ENCODE results near the gene SETD7. TPM values are rescaled to one million over a fixed set of nuclear protein-coding genes. Genes with fewer than 3 reads are reported as not detected.
A peak's percentile ranks its signal among the peaks of the same experiment; 100 is the strongest.

SETD7 gene
- total RNA-seq, 4 donors from 2014 or later = 38.9 to 80.6 (median 59.3) TPM

DNA sequence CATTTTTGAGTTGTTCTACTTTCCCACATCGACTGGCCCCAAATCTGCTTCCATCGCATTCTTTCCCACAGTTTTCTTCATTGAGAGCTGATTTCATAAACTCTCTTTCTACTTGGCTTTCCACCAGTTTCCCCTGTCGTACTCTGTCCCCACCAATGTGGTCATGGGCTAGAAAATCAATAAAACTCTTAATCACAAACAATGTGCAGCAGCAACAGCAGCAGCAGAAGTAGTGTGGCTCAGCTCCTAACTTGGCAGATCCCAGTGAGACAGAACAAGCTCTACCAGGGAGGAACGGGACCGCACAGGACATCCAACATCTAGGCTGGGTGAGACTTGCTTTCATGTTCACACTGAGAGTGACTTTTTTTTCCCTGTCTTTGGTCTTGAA lies 3.1 kb upstream of the SETD7 start:
- intact Hi-C loops (cut with DNase I; ENCODE audit: low total_unique reads) = loop anchor here (10.0 kb wide), 1 partner anchor 104 kb away; the partner anchor contains the start of gene RAB33B
- Histone ChIP-seq H3K4me3 (no peak overlapping the region), H3K9me3 (no peaks in the 10 kb centered on the region), H3K27ac (peak overlapping the region; percentile 33 to 44), H3K4me1 (no peaks in the 10 kb centered on the region), H3K27me3 (no peaks in the 10 kb centered on the region), H3K36me3 (no peaks in the 10 kb centered on the region)
- TF ChIP-seq POLR2A (IDR thresholded peaks at IDR 0.05) = no peak
- TF ChIP-seq, protein P1, sequence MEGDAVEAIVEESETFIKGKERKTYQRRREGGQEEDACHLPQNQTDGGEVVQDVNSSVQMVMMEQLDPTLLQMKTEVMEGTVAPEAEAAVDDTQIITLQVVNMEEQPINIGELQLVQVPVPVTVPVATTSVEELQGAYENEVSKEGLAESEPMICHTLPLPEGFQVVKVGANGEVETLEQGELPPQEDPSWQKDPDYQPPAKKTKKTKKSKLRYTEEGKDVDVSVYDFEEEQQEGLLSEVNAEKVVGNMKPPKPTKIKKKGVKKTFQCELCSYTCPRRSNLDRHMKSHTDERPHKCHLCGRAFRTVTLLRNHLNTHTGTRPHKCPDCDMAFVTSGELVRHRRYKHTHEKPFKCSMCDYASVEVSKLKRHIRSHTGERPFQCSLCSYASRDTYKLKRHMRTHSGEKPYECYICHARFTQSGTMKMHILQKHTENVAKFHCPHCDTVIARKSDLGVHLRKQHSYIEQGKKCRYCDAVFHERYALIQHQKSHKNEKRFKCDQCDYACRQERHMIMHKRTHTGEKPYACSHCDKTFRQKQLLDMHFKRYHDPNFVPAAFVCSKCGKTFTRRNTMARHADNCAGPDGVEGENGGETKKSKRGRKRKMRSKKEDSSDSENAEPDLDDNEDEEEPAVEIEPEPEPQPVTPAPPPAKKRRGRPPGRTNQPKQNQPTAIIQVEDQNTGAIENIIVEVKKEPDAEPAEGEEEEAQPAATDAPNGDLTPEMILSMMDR (IDR thresholded peaks at IDR 0.05) = no peak
- no peak for DNase-seq

DNA sequence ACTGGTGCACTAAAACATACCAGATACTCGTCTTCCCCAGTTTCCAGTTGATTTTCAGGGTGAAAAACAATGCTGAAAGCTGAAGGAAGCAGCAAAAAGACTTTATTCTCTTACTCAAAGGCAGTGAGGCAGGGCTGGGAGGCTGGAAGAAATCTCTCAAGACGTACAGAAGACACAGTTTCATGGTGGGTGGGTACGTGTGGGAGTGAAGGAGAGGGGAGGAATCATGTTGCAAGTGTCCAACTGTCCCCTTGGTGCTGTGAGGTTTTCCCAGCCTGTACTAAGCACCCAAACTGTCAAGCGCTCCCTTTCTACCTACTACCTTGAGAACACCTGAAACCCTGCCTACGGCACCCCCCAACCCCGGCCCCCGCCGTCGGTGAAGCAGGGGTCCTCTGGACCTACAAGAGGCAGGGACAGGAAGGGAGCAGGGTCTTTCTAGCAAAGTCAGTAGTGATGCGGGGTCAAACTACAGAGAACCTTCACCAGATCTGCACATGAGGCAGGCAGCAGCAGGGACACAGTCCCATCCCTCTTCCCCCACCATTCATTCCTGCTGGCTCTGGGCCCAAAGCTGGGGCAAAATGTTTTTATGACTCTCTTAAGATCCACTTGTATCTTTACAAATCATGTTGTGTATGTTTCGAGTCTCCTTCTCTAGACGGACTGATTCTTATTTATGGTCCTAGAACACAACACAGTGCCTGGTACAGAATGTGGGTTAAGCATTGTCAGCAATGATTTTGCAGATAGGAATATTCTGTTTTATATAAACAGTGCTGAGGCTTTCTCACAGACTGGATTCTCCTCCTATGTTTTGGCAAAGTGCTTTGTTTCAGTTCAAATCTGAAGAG lies 2.4 kb upstream of the SETD7 start:
- no peak for TF ChIP-seq POLR2A (IDR thresholded peaks at IDR 0.05)
- TF ChIP-seq, protein P1 (IDR thresholded peaks at IDR 0.05) = no peak
- Histone ChIP-seq H3K9me3 (no peaks in the 10 kb centered on the region), H3K4me3 (no peak overlapping the region), H3K27me3 (no peaks in the 10 kb centered on the region), H3K27ac (peak overlapping the region; percentile 33 to 44), H3K4me1 (peaks cover 0 to 4% of the 10 kb centered on the region in 2 donors), H3K36me3 (no peaks in the 10 kb centered on the region)
- intact Hi-C loops (cut with DNase I; ENCODE audit: low total_unique reads) = loop anchor here (10.0 kb wide), 1 partner anchor 104 kb away; the partner anchor contains the start of gene RAB33B
- DNase-seq = no peak

DNA sequence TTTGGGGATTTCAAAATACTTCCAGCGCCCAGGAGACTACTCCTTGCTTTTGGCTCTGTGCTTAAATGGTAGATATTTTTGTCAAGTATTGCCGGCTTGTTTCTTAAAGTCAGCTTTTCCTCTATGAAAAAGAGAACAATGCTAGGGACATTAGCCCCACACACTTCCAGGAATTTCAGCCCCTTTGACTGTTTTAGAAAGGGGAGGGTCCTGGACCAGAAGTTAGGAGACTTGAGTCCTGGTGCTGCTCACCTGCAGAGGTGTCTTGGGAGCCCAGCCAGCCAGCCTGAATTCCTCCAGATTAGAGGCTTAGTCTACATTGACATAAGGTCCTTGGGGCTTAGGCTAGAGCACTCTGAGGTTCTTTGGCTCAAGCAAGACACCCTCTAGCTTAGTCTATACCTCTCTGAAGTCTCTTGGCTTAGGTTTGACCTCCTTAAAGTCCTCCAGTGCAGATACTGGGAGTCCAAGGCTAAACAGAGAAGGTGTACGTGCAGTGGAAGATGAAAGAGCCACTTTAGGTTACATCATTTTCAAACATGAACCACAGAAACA lies 1.6 kb upstream of the SETD7 start:
- Histone ChIP-seq H3K9me3 (no peaks in the 10 kb centered on the region), H3K4me3 (peak overlapping the region; percentile 74 to 78), H3K4me1 (peaks cover 0 to 4% of the 10 kb centered on the region in 2 donors), H3K27me3 (no peaks in the 10 kb centered on the region), H3K27ac (peak overlapping the region; percentile 98), H3K36me3 (no peaks in the 10 kb centered on the region)
- intact Hi-C loops (cut with DNase I; ENCODE audit: low total_unique reads) = loop anchor here (10.0 kb wide), 1 partner anchor 103 kb away; the partner anchor contains the start of gene RAB33B
- TF ChIP-seq POLR2A (IDR thresholded peaks at IDR 0.05) = no peak
- TF ChIP-seq, protein P1 (IDR thresholded peaks at IDR 0.05) = no peak
- no peak for DNase-seq

DNA sequence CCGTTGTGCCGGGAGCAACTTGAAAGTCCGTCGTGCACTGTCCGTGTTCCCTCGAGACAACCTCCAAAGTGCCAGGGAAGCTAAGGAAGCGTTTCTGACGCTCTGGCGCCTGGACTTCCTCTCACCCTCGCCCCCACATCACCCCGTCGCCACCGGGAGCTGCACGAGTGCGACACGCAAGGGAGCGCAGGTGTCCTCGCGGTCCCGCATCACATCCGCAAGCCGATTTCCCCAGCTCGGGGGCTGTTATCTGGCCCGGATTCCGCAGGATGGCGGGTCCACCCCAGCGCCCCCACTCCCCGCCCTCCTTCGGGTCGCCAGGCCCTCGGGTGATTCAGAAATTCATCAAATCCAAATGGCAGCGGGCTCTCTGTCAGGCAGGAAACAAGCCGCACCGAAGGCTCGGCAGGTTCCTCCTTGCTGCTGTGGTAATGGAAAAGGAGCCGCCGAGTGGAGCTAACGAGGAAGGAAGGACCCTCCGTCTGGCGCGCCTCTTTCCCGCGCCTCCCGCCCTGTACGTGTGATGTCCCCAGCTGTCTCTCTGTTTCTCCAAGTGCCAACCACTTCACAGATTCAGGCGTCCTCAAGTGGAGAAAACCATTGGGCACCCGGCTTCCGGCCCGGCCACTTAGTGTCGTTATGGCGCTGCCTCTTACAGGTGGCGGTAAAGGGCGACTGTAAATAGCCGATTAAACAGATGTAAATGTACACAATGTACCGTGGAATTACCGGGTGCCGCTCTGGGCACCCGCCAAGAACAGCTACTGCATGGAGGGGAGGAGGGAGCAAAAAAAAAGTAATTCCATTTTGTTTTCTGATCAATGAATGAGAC lies 921 bp upstream of the SETD7 start:
- H3K4me3 ChIP-seq = peak overlapping the region; percentile 74 to 78
- H3K36me3 ChIP-seq = no peaks in the 10 kb centered on the region
- H3K27ac ChIP-seq = peak overlapping the region; percentile 98
- peak; percentile 37 to 58 for DNase-seq
- H3K9me3 ChIP-seq = no peaks in the 10 kb centered on the region
- intact Hi-C loops (cut with DNase I; ENCODE audit: low total_unique reads) = loop anchor here (10.0 kb wide), 1 partner anchor 102 kb away; the partner anchor contains the start of gene RAB33B
- TF ChIP-seq POLR2A (IDR thresholded peaks at IDR 0.05) = no peak
- TF ChIP-seq, protein P1 (IDR thresholded peaks at IDR 0.05) = peak in 1 of 4 experiments; percentile 8
- no peaks in the 10 kb centered on the region for H3K27me3 ChIP-seq
- peaks cover 0 to 6% of the 10 kb centered on the region in 2 donors for H3K4me1 ChIP-seq
